ENCODE measurements around the gene RTP1.

Gene RTP1

DNA sequence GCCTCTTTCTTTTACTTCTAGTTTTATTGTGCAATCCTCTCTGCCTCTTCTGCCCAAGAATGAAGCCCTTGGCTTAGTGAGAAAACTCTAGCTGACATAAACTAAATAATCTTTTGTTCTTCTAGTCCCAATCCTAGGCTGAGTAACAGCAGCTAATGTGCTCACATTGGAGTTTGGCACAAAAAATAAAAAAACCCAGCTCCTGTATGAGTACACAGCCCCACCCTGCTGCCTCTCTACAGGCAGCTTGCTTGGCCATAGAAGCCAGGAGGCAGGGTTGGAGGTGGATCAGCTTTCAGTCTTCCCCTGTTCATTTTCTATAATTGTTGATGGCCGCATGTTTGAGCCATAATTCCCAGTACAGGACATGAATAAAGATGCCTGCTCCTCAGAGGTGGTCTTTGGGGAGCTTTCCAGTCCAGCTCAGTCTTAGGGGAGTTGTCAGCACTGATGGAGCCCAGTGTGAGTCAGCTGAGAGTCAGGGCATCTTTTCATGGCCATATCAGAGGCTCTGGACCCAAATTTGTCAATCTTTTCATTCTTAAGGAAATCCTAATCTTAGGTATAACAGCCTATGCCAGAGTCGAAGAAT, 46.7 kb downstream of the RTP1 start:
- DNase-seq, result no peak

DNA sequence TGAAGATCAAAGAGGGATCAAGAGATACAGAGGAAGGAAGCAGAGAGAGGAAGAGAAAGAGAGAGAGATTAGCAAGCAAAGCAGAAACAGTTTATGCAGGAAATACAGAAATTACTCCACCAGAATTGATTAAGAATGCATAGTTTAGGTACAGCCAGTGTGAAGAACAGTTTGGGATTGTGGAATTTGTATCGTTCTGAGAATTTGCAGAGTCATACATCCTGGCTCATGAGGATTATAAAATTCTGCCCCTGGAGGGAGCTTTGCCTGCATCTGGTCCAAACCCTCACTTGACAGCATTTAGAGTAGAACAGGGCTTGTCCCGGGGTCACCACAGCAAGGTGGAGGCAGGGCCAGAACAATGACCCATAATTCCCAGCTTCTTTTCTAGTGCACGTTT, 50.1 kb downstream of the RTP1 start:
- DNase-seq, result no peak

Data from NCI-H82 (cell line).